ENCODE data around the gene ZDHHC9.
"Not testable (repeated sequence)": the region's sequence is repeated elsewhere in the genome, so short reads cannot be mapped to it uniquely, and the experiment has no call there.

GRCh38 chrX:129866321-129866720, 22.6 kb upstream of the ZDHHC9 start:
- TF ChIP-seq CTCF, EZH2phosphoT487 (IDR thresholded peaks at IDR 0.05; ENCODE audit: low read length): not testable (repeated sequence)

Data from MM.1S (cell line).